GM12878 (cell line): Measurements from ENCODE around the gene ALDH1L2. TPM values are rescaled to one million over a fixed set of nuclear protein-coding genes. Genes with fewer than 3 reads are reported as not detected.
A peak's percentile ranks its signal among the peaks of the same experiment; 100 is the strongest.

Experiments used
- CEBPB ChIP-seq, 2 experiments: fragments of 150-350 bp in 1 of 2; IDR thresholded peaks; 2 replicates each; pipeline ENCODE4 v1.6.1; 2012 to 2014; ENCODE audit warnings: low read depth in 2 of 2, low read length in 2 of 2, borderline replicate concordance in 1 of 2, inconsistent platforms in 1 of 2
- EP300 ChIP-seq, 2 experiments: fragments of 150-350 bp in 1 of 2; IDR thresholded peaks; 2 replicates each; pipeline ENCODE4 v1.6.1; 2011 to 2012; ENCODE audit warnings: low read depth in 2 of 2, low read length in 2 of 2, borderline replicate concordance in 1 of 2, improper control_type of control experiment in 1 of 2, inconsistent platforms in 1 of 2; ENCODE audit not compliant: control insufficient read depth in 1 of 2
- GATAD2B ChIP-seq: fragments of 450-650 bp; conservative IDR thresholded peaks from 2 replicates; pipeline ENCODE4 v1.6.1; 2017; ENCODE audit warnings: low read depth, mild to moderate bottlenecking, moderate library complexity
- JUNB ChIP-seq: IDR thresholded peaks from 2 replicates; pipeline ENCODE4 v1.6.1; 2016; ENCODE audit warnings: antibody characterized with exemption, mild to moderate bottlenecking
- JUND ChIP-seq: IDR thresholded peaks from 2 replicates; pipeline ENCODE4 v1.6.1; 2012; ENCODE audit warnings: low read depth, mild to moderate bottlenecking, low read length, improper control_type of control experiment, moderate library complexity
- MXI1 ChIP-seq: fragments of 150-350 bp; IDR thresholded peaks from 2 replicates; pipeline ENCODE4 v1.6.1; 2011; ENCODE audit warnings: low read depth, mild to moderate bottlenecking, inconsistent platforms, low read length, improper control_type of control experiment
- NFYA ChIP-seq: IDR thresholded peaks from 2 replicates; pipeline ENCODE4 v1.6.1; 2011; ENCODE audit warnings: low read depth, mild to moderate bottlenecking, low read length, improper control_type of control experiment, borderline replicate concordance
- POLR2AphosphoS2 ChIP-seq: IDR thresholded peaks from 2 replicates; pipeline ENCODE4 v1.6.1; 2011; ENCODE audit warnings: low read depth, mild to moderate bottlenecking, low read length, improper control_type of control experiment, moderate library complexity
- POU2F2 ChIP-seq: IDR thresholded peaks from 3 replicates; pipeline ENCODE4 v1.6.1; 2011; ENCODE audit warnings: low read depth, mild to moderate bottlenecking, low read length, borderline replicate concordance
- RAD21 ChIP-seq: IDR thresholded peaks from 2 replicates; pipeline ENCODE4 v1.6.1; 2011; ENCODE audit warnings: mild to moderate bottlenecking, low read depth, low read length, moderate library complexity; ENCODE audit not compliant: insufficient read depth
- RB1 ChIP-seq: fragments of 450-650 bp; formaldehyde crosslinking; IDR thresholded peaks from 2 replicates; pipeline ENCODE4 v1.6.1; 2017; ENCODE audit warnings: mild to moderate bottlenecking, borderline replicate concordance
- RELA ChIP-seq: fragments of 450-650 bp; IDR thresholded peaks from 2 replicates; pipeline ENCODE4 v1.8.0; 2014; ENCODE audit warnings: borderline replicate concordance; ENCODE audit not compliant: partially characterized antibody
- RUNX3 ChIP-seq: IDR thresholded peaks from 2 replicates; pipeline ENCODE4 v1.6.1; 2012; ENCODE audit warnings: low read length, inconsistent platforms
- STAT3 ChIP-seq: IDR thresholded peaks from 2 replicates; pipeline ENCODE4 v1.6.1; 2011; ENCODE audit warnings: low read depth, low read length, improper control_type of control experiment
- TARDBP ChIP-seq: IDR thresholded peaks from 2 replicates; pipeline ENCODE4 v1.6.1; 2016; ENCODE audit warnings: borderline replicate concordance
- TBL1XR1 ChIP-seq: IDR thresholded peaks from 2 replicates; pipeline ENCODE4 v1.6.1; 2012; ENCODE audit warnings: low read depth, low read length, improper control_type of control experiment
- polyA plus RNA-seq, 11 experiments: library from polyadenylated mRNA; depleted of rRNA in 4 of 11; unstranded in 6 of 11; stranded (reverse) in 5 of 11; fragments of >200 nt; fragmentation: Nextera tagmentation in 4 of 11; fragmentation: Illumina TruSeq in 1 of 11; extraction: Ambion mirVana in 4 of 11; extraction: Trizol in 1 of 11; gene quantifications; 1 replicate in 1 of 11; 2 replicates in 10 of 11; pipeline versions ENCODE4 v1.2.1 to v1.2.3, GENCODE V29; 2011 to 2016; ENCODE audit warnings: inconsistent platforms in 2 of 11, missing spikeins in 2 of 11, low read depth in 1 of 11
- total RNA-seq, 4 experiments: library from RNA; depleted of rRNA in 3 of 4; stranded (reverse); fragments of >200 nt in 3 of 4; fragmentation: Illumina TruSeq in 1 of 4; extraction: Trizol in 1 of 4; gene quantifications; 2 replicates each; pipeline versions ENCODE4 v1.2.1 to v1.2.3, GENCODE V29; 2013 to 2021
- TF ChIP-seq, protein P1 (sequence below): IDR thresholded peaks from 2 replicates; pipeline ENCODE4 v1.6.1; 2011; ENCODE audit warnings: low read depth, low read length, improper control_type of control experiment, borderline replicate concordance
- TF ChIP-seq, protein P2 (sequence below): fragments of 450-650 bp; IDR thresholded peaks from 2 replicates; pipeline ENCODE4 v1.6.1; 2014; ENCODE audit warnings: mild to moderate bottlenecking
- TF ChIP-seq, protein P3 (sequence below): IDR thresholded peaks from 2 replicates; pipeline ENCODE4 v1.6.1; 2012; ENCODE audit warnings: low read depth, low read length, improper control_type of control experiment
- TF ChIP-seq, protein P4 (sequence below): IDR thresholded peaks from 2 replicates; pipeline ENCODE4 v1.6.1; 2011; ENCODE audit warnings: borderline replicate concordance, low read depth, mild to moderate bottlenecking, moderate library complexity, low read length; ENCODE audit not compliant: insufficient read depth, poor library complexity, severe bottlenecking
- TF ChIP-seq, protein P5 (sequence below): fragments of 450-650 bp; IDR thresholded peaks from 2 replicates; pipeline ENCODE4 v1.6.1; 2017; ENCODE audit warnings: mild to moderate bottlenecking, moderate library complexity

Gene ALDH1L2
- total and polyA plus RNA-seq, 10 of the 15 experiments (the other 5 are each of a cell fraction or from before 2014, with no cell fraction given) = 0.15 to 13.7 (median 8.5) TPM

DNA sequence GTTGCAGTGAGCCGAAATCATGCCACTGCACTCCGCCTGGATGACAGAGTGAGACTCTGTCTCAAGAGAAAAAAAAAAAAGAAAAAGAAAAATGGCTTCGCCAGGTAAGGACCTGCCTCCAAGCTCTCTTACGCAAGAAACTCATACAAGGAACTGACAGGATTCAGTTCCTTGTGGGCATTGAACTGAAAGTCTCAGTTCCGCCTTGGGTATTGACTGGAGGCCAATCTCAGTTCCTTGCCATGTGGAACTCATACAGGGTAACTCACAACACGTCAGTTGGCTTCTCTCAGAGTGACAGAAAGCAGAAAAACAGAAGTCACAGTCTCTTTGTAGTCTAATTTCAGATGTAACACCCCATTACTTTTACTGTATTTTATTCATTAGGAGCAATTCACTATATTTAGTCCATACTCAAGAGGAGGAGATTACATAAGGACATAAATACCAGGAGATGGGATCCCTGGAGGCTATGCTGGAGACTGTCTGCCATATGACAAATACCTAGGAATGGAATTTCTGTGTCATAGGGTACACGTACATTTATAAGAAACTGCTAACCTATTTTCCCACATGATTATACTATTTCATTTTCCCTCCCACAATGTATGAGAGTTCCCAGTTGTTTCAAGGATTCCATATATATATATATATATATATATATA is 109.5 kb downstream of the ALDH1L2 start (continued):
- TF ChIP-seq RAD21 (no peak), POLR2AphosphoS2 (no peak), RUNX3 (peak; percentile 85), NFYA (no peak), JUNB (peak; percentile 63), EP300 (IDR thresholded peaks at IDR 0.05; ENCODE audit: borderline replicate concordance in 1 of 2, control insufficient read depth in 1 of 2, low read depth in 2 of 2, low read length in 2 of 2) (peak; percentile 58 to 96; a peak in 3 of 4 replicates), JUND (no peak), GATAD2B (peak; percentile 67), CEBPB (IDR thresholded peaks at IDR 0.05; ENCODE audit: borderline replicate concordance in 1 of 2, low read depth in 2 of 2, low read length in 2 of 2) (peak; percentile 78 to 79; a peak in 3 of 4 replicates), RB1 (no peak; the same call in 1 of the 2 replicates), TBL1XR1 (peak; percentile 78), TARDBP (no peak), POU2F2 (0 out of 3 replicates have a peak, but pooled peaks have one; percentile 49), STAT3 (no peak; the same call in 1 of the 2 replicates), MXI1 (no peak), RELA (no peak)
- TF ChIP-seq, protein P1, sequence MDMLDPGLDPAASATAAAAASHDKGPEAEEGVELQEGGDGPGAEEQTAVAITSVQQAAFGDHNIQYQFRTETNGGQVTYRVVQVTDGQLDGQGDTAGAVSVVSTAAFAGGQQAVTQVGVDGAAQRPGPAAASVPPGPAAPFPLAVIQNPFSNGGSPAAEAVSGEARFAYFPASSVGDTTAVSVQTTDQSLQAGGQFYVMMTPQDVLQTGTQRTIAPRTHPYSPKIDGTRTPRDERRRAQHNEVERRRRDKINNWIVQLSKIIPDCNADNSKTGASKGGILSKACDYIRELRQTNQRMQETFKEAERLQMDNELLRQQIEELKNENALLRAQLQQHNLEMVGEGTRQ = no peak
- TF ChIP-seq, protein P2, sequence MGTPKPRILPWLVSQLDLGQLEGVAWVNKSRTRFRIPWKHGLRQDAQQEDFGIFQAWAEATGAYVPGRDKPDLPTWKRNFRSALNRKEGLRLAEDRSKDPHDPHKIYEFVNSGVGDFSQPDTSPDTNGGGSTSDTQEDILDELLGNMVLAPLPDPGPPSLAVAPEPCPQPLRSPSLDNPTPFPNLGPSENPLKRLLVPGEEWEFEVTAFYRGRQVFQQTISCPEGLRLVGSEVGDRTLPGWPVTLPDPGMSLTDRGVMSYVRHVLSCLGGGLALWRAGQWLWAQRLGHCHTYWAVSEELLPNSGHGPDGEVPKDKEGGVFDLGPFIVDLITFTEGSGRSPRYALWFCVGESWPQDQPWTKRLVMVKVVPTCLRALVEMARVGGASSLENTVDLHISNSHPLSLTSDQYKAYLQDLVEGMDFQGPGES = no peak
- TF ChIP-seq, protein P3, sequence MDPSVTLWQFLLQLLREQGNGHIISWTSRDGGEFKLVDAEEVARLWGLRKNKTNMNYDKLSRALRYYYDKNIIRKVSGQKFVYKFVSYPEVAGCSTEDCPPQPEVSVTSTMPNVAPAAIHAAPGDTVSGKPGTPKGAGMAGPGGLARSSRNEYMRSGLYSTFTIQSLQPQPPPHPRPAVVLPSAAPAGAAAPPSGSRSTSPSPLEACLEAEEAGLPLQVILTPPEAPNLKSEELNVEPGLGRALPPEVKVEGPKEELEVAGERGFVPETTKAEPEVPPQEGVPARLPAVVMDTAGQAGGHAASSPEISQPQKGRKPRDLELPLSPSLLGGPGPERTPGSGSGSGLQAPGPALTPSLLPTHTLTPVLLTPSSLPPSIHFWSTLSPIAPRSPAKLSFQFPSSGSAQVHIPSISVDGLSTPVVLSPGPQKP = no peak
- TF ChIP-seq, protein P4, sequence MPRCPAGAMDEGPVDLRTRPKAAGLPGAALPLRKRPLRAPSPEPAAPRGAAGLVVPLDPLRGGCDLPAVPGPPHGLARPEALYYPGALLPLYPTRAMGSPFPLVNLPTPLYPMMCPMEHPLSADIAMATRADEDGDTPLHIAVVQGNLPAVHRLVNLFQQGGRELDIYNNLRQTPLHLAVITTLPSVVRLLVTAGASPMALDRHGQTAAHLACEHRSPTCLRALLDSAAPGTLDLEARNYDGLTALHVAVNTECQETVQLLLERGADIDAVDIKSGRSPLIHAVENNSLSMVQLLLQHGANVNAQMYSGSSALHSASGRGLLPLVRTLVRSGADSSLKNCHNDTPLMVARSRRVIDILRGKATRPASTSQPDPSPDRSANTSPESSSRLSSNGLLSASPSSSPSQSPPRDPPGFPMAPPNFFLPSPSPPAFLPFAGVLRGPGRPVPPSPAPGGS = peak; percentile 73
- TF ChIP-seq, protein P5, sequence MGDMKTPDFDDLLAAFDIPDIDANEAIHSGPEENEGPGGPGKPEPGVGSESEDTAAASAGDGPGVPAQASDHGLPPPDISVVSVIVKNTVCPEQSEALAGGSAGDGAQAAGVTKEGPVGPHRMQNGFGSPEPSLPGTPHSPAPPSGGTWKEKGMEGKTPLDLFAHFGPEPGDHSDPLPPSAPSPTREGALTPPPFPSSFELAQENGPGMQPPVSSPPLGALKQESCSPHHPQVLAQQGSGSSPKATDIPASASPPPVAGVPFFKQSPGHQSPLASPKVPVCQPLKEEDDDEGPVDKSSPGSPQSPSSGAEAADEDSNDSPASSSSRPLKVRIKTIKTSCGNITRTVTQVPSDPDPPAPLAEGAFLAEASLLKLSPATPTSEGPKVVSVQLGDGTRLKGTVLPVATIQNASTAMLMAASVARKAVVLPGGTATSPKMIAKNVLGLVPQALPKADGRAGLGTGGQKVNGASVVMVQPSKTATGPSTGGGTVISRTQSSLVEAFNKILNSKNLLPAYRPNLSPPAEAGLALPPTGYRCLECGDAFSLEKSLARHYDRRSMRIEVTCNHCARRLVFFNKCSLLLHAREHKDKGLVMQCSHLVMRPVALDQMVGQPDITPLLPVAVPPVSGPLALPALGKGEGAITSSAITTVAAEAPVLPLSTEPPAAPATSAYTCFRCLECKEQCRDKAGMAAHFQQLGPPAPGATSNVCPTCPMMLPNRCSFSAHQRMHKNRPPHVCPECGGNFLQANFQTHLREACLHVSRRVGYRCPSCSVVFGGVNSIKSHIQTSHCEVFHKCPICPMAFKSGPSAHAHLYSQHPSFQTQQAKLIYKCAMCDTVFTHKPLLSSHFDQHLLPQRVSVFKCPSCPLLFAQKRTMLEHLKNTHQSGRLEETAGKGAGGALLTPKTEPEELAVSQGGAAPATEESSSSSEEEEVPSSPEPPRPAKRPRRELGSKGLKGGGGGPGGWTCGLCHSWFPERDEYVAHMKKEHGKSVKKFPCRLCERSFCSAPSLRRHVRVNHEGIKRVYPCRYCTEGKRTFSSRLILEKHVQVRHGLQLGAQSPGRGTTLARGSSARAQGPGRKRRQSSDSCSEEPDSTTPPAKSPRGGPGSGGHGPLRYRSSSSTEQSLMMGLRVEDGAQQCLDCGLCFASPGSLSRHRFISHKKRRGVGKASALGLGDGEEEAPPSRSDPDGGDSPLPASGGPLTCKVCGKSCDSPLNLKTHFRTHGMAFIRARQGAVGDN = no peak
